Stimulated activated effector memory CD8-positive, alpha-beta T cell treated with anti-CD3 and anti-CD28 coated beads, Interleukin-12 subunit alpha, Interleukin-12 subunit beta, amount 100 ng/mL, for 72 hours (primary cell): Measurements from ENCODE around the gene MEIS3.

Source experiments
- ATAC-seq: fragments of 150-1000 bp; cut with Tn5 transposase; 2 replicates; pipeline ENCODE4 v1.10.0; 2021
- DNase-seq, 2 donors: peaks; one replicate each; pipeline ENCODE4 v3.0.0; 2021 to 2022; ENCODE audit warnings: low spot score in 2 of 2
- H3K27ac Mint-ChIP-seq: one replicate; pipeline ENCODE4 v1.8.0; 2022; ENCODE audit warnings: mild to moderate bottlenecking, mixed read lengths
- H3K36me3 Mint-ChIP-seq: one replicate; pipeline ENCODE4 v1.8.0; 2022; ENCODE audit warnings: mild to moderate bottlenecking, mixed read lengths
- H3K4me1 Mint-ChIP-seq: one replicate; pipeline ENCODE4 v1.8.0; 2022; ENCODE audit warnings: mixed read lengths
- H3K4me3 Mint-ChIP-seq: one replicate; pipeline ENCODE4 v1.8.0; 2022; ENCODE audit warnings: mild to moderate bottlenecking, mixed read lengths
- H3K9me3 Mint-ChIP-seq: one replicate; pipeline ENCODE4 v1.8.0; 2022; ENCODE audit warnings: mixed read lengths

MEIS3 gene

GRCh38 chr19:47419030-47419783 is at the start of gene MEIS3:
Gene MEIS3, minus strand, starts transcription at chr19:47419527. Its CDS starts 446 bp downstream, at chr19:47419081.
- DNase-seq = no peak
- no peaks in the 10 kb centered on the region for H3K9me3 Mint-ChIP-seq
- H3K4me3 Mint-ChIP-seq = peak within 1 kb of the TSS; percentile 48
- H3K4me1 Mint-ChIP-seq = peaks cover 56% of the 10 kb centered on the region
- H3K27ac Mint-ChIP-seq = no peak within 1 kb of the TSS
- no peak for ATAC-seq
- H3K36me3 Mint-ChIP-seq = peaks cover 2% of the 10 kb centered on the region

GRCh38 chr19:47467914-47468313 is 48.6 kb upstream of the MEIS3 start:
- Mint-ChIP-seq H3K9me3 (no peaks in the 10 kb centered on the region), H3K36me3 (no peaks in the 10 kb centered on the region), H3K4me3 (no peak overlapping the region), H3K27ac (peak overlapping the region; percentile 41), H3K4me1 (peaks cover 16% of the 10 kb centered on the region)
- no peak for ATAC-seq
- no peak for DNase-seq

- Mint-ChIP-seq H3K27ac (no peak overlapping the region), H3K9me3 (no peaks in the 10 kb centered on the region), H3K36me3 (no peaks in the 10 kb centered on the region), H3K4me1 (peaks cover 9% of the 10 kb centered on the region), H3K4me3 (no peak overlapping the region)
- no peak for DNase-seq
- no peak for ATAC-seq
Measured at GRCh38 chr19:47465957-47466356, 46.6 kb upstream of the MEIS3 start.

- H3K36me3 Mint-ChIP-seq = no peaks in the 10 kb centered on the region
- H3K9me3 Mint-ChIP-seq = no peaks in the 10 kb centered on the region
- ATAC-seq (no peak), DNase-seq (no peak)
- no peak overlapping the region for H3K4me3 Mint-ChIP-seq
- H3K4me1 Mint-ChIP-seq = no peaks in the 10 kb centered on the region
- H3K27ac Mint-ChIP-seq = no peak overlapping the region
Measured at GRCh38 chr19:47464675-47465419, 45.5 kb upstream of the MEIS3 start.

GRCh38 chr19:47461876-47462275 is 42.5 kb upstream of the MEIS3 start:
- H3K27ac Mint-ChIP-seq = no peak overlapping the region
- DNase-seq = no peak
- H3K4me1 Mint-ChIP-seq = no peaks in the 10 kb centered on the region
- H3K9me3 Mint-ChIP-seq = no peaks in the 10 kb centered on the region
- peak; percentile 26 for ATAC-seq
- H3K4me3 Mint-ChIP-seq = no peak overlapping the region
- H3K36me3 Mint-ChIP-seq = no peaks in the 10 kb centered on the region

GRCh38 chr19:47459477-47459876 is 40.1 kb upstream of the MEIS3 start:
- H3K4me1 Mint-ChIP-seq = no peaks in the 10 kb centered on the region
- DNase-seq (no peak), ATAC-seq (no peak)
- no peaks in the 10 kb centered on the region for H3K36me3 Mint-ChIP-seq
- H3K27ac Mint-ChIP-seq = no peak overlapping the region
- peaks cover 7% of the 10 kb centered on the region for H3K9me3 Mint-ChIP-seq
- H3K4me3 Mint-ChIP-seq = no peak overlapping the region

GRCh38 chr19:47458672-47459071 is 39.3 kb upstream of the MEIS3 start:
- no peak overlapping the region for H3K4me3 Mint-ChIP-seq
- H3K9me3 Mint-ChIP-seq = peaks cover 7% of the 10 kb centered on the region
- H3K27ac Mint-ChIP-seq = no peak overlapping the region
- H3K36me3 Mint-ChIP-seq = no peaks in the 10 kb centered on the region
- DNase-seq (no peak), ATAC-seq (no peak)
- no peaks in the 10 kb centered on the region for H3K4me1 Mint-ChIP-seq

GRCh38 chr19:47456721-47457474 is 37.6 kb upstream of the MEIS3 start:
- peaks cover 7% of the 10 kb centered on the region for H3K9me3 Mint-ChIP-seq
- no peak overlapping the region for H3K27ac Mint-ChIP-seq
- DNase-seq (no peak), ATAC-seq (peak; percentile 19)
- H3K36me3 Mint-ChIP-seq = no peaks in the 10 kb centered on the region
- no peak overlapping the region for H3K4me3 Mint-ChIP-seq
- H3K4me1 Mint-ChIP-seq = no peaks in the 10 kb centered on the region

- H3K4me3 Mint-ChIP-seq = no peak overlapping the region
- peaks cover 2% of the 10 kb centered on the region for H3K9me3 Mint-ChIP-seq
- no peak for DNase-seq
- peaks cover 27% of the 10 kb centered on the region for H3K4me1 Mint-ChIP-seq
- no peaks in the 10 kb centered on the region for H3K36me3 Mint-ChIP-seq
- ATAC-seq = no peak
- no peak overlapping the region for H3K27ac Mint-ChIP-seq
Measured at GRCh38 chr19:47450478-47450877, 31.2 kb upstream of the MEIS3 start.

GRCh38 chr19:47448360-47448727 is 29.0 kb upstream of the MEIS3 start:
- Mint-ChIP-seq H3K36me3 (no peaks in the 10 kb centered on the region), H3K27ac (no peak overlapping the region), H3K4me1 (peaks cover 48% of the 10 kb centered on the region), H3K9me3 (no peaks in the 10 kb centered on the region), H3K4me3 (no peak overlapping the region)
- DNase-seq (no peak), ATAC-seq (no peak)

- DNase-seq (peak; percentile 46 to 75), ATAC-seq (peak; percentile 65)
- Mint-ChIP-seq H3K27ac (no peak overlapping the region), H3K4me1 (peaks cover 55% of the 10 kb centered on the region), H3K9me3 (no peaks in the 10 kb centered on the region), H3K4me3 (peak overlapping the region; percentile 66), H3K36me3 (no peaks in the 10 kb centered on the region)
Measured at GRCh38 chr19:47447470-47448359, 28.4 kb upstream of the MEIS3 start.

GRCh38 chr19:47446534-47447469 is 27.5 kb upstream of the MEIS3 start:
- Mint-ChIP-seq H3K9me3 (no peaks in the 10 kb centered on the region), H3K4me3 (peak overlapping the region; percentile 66), H3K36me3 (no peaks in the 10 kb centered on the region), H3K4me1 (peaks cover 55% of the 10 kb centered on the region), H3K27ac (no peak overlapping the region)
- no peak for ATAC-seq
- no peak for DNase-seq

GRCh38 chr19:47445937-47446402 is 26.6 kb upstream of the MEIS3 start:
- peak in 1 of 2 donors; percentile 21 for DNase-seq
- Mint-ChIP-seq H3K4me1 (peaks cover 55% of the 10 kb centered on the region), H3K9me3 (no peaks in the 10 kb centered on the region), H3K27ac (peak overlapping the region; percentile 79), H3K36me3 (no peaks in the 10 kb centered on the region), H3K4me3 (peak overlapping the region; percentile 66)
- peak; percentile 20 for ATAC-seq

GRCh38 chr19:47445527-47445926 is 26.2 kb upstream of the MEIS3 start:
- Mint-ChIP-seq H3K9me3 (no peaks in the 10 kb centered on the region), H3K27ac (peak overlapping the region; percentile 79), H3K36me3 (no peaks in the 10 kb centered on the region), H3K4me1 (peaks cover 55% of the 10 kb centered on the region), H3K4me3 (peak overlapping the region; percentile 66)
- DNase-seq = no peak
- ATAC-seq = no peak
